Lower leg skin (tissue), 3 donors: ENCODE results near the gene SIGLEC9.

Experiments
- CTCF ChIP-seq, 3 donors: fragments of 450-650 bp; IDR thresholded peaks; one replicate each; pipeline ENCODE4 v1.5.1; 2016; ENCODE audit warnings: antibody characterized with exemption in 3 of 3, mild to moderate bottlenecking in 3 of 3, moderate library complexity in 2 of 3
- POLR2A ChIP-seq, 2 donors: fragments of 450-650 bp; IDR thresholded peaks; one replicate each; pipeline ENCODE4 v1.6.1; 2016 to 2017; ENCODE audit warnings: antibody characterized with exemption in 2 of 2, mild to moderate bottlenecking in 1 of 2, moderate library complexity in 1 of 2

GRCh38 chr19:51093101-51093500 is 31.6 kb upstream of the SIGLEC9 start:
- TF ChIP-seq POLR2A (IDR thresholded peaks at IDR 0.05): no peak
- no peak for TF ChIP-seq CTCF (IDR thresholded peaks at IDR 0.05)
